AG04450 (cell line): ENCODE data around the gene CCBE1. TPM values are rescaled to one million over a fixed set of nuclear protein-coding genes. Genes with fewer than 3 reads are reported as not detected.

Experiments used
- CTCF ChIA-PET: fragments of 300-600, 350-600 bp; formaldehyde crosslinking; extraction: SDS; loops from one replicate; lab custom pipeline; 2022; ENCODE audit warnings: antibody characterized with exemption, inconsistent platforms; lab: Charles Lee
- POLR2A ChIA-PET: fragments of 350-600 bp; formaldehyde crosslinking; extraction: SDS; loops from one replicate; lab custom pipeline; 2021; ENCODE audit warnings: antibody characterized with exemption, inconsistent platforms; lab: Yijun Ruan, JAX
- DNase-seq: peaks from one replicate; pipeline ENCODE4 v3.0.0-alpha.2; 2011; ENCODE audit warnings: low read depth, low spot score
- H3K27ac ChIP-seq: one replicate; pipeline ENCODE4 v1.5.1; 2012; ENCODE audit warnings: low read depth, low read length, control low read depth
- H3K27me3 ChIP-seq: one replicate; pipeline ENCODE4 v1.6.0; 2012; ENCODE audit warnings: low read length; ENCODE audit not compliant: control insufficient read depth, insufficient read depth
- H3K4me3 ChIP-seq: 2 replicates; pipeline ENCODE4 v1.5.1; 2011; ENCODE audit warnings: mild to moderate bottlenecking, low read depth, low read length, control low read depth
- H3K9me3 ChIP-seq: 2 replicates; pipeline ENCODE4 v1.5.1; 2012; ENCODE audit warnings: low read length; ENCODE audit not compliant: control insufficient read depth, insufficient read depth
- polyA plus RNA-seq: library from polyadenylated mRNA; depleted of rRNA; stranded (reverse); fragments of >200 nt; gene quantifications from 2 replicates; pipeline ENCODE4 v1.2.3, GENCODE V29; 2011
- TF ChIP-seq, protein P1 (sequence below): IDR thresholded peaks from 2 replicates; pipeline ENCODE4 v1.5.1; 2011; ENCODE audit warnings: low read depth, low read length, control low read depth, inconsistent platforms

CCBE1 gene
- polyA plus RNA-seq, 1 experiment: 40.4 TPM

DNA sequence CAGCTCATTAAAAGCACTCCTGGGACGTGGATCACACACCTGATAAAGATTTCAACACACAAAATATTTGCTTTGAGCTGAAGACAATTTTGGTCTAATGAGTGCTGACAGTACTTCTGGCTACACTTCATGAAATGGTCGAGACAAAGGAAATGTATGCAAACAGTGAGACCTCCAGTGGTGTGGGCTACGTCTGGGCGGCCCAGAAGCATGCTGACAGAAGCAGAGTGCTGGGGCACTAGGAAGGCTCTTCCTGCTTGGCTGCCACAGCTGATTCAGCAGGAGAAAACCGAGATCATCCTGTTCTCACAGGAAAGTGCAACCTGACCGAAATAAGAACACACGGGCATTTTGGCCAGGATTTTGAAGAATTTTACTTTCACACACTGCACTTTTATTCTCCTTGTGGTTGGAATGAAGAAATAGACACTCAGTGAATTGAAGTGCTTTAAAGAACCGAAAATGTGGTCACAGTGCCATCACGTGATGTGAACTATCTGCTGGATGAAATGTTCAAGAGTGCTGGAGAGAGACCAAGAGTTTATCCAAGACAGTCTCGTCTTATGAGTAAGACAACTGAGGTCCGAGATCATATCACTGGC lies 149.5 kb downstream of the CCBE1 start:
- no peaks in the 10 kb centered on the region for H3K27me3 ChIP-seq
- ChIA-PET CTCF (interaction anchor here (0.9 to 1.4 kb wide), 4 partner anchors 83 to 276 kb away, joined by 3 to 10 read pairs (median 4); no protein-coding TSS in a partner anchor), POLR2A (no interaction called here)
- DNase-seq: peak; percentile 74
- peak overlapping the region; percentile 33 for H3K27ac ChIP-seq
- TF ChIP-seq, protein P1, sequence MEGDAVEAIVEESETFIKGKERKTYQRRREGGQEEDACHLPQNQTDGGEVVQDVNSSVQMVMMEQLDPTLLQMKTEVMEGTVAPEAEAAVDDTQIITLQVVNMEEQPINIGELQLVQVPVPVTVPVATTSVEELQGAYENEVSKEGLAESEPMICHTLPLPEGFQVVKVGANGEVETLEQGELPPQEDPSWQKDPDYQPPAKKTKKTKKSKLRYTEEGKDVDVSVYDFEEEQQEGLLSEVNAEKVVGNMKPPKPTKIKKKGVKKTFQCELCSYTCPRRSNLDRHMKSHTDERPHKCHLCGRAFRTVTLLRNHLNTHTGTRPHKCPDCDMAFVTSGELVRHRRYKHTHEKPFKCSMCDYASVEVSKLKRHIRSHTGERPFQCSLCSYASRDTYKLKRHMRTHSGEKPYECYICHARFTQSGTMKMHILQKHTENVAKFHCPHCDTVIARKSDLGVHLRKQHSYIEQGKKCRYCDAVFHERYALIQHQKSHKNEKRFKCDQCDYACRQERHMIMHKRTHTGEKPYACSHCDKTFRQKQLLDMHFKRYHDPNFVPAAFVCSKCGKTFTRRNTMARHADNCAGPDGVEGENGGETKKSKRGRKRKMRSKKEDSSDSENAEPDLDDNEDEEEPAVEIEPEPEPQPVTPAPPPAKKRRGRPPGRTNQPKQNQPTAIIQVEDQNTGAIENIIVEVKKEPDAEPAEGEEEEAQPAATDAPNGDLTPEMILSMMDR: peak; percentile 41; the same call in 1 of the 2 replicates
- H3K9me3 ChIP-seq: no peaks in the 10 kb centered on the region
- H3K4me3 ChIP-seq: no peak overlapping the region; the same call in 1 of the 2 replicates

GRCh38 chr18:59546188-59546587 lies 151.0 kb downstream of the CCBE1 start:
- Histone ChIP-seq H3K9me3 (no peaks in the 10 kb centered on the region), H3K27ac (no peak overlapping the region), H3K4me3 (no peak overlapping the region), H3K27me3 (no peaks in the 10 kb centered on the region)
- peak; percentile 16 for DNase-seq
- ChIA-PET POLR2A (interaction anchor here (0.7 kb wide), 1 partner anchor 89 kb away, joined by 3 read pairs; no protein-coding TSS in a partner anchor), CTCF (interaction anchor here (0.9 kb wide), 1 partner anchor 277 kb away, joined by 3 read pairs; no protein-coding TSS in a partner anchor)
- TF ChIP-seq, protein P1: no peak

DNA sequence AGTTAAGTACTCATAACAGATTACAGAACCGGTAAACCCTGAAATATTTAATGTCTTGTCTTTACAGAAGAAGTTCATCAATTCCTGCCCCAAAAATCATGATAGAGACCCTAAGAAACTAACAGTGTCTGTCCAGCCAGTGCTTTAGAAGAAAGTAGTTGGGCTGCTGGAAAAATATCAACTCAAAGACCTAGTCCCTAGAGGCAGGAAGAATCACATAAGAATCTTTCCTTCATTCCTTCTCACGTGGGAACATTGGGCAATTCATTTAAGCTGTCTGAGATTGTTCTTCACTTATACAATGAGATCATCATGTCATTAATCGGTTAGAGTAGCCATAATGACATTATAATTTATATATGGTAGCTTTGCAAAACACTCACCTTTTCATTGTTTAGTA lies 156.4 kb downstream of the CCBE1 start:
- Histone ChIP-seq H3K9me3 (no peaks in the 10 kb centered on the region), H3K27ac (no peak overlapping the region), H3K4me3 (no peak overlapping the region), H3K27me3 (no peaks in the 10 kb centered on the region)
- TF ChIP-seq, protein P1: no peak
- ChIA-PET CTCF (interaction anchor here (2.0 kb wide), 1 partner anchor 90 kb away, joined by 5 read pairs; no protein-coding TSS in a partner anchor), POLR2A (interaction anchor here (0.8 kb wide), 1 partner anchor 53 kb away, joined by 3 read pairs; no protein-coding TSS in a partner anchor)
- no peak for DNase-seq

DNA sequence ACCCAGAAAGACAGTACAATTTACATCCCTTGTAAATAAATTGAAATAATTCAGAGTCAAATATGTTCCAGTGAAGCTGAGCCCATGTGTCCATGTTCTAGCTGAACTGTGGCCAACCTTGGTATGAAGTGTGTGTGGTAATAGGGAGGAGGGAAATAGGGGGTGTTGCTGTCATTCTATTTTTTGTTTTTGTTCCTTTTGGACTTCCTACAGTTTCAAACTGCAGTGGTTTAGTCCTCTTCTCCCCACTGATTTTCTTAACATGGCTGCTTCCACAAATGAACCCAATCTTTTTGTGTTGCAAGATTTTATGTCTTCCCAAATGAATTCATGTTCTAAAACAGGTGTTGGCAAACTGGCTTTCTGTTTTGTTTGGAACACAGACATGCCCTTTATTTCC lies 156.9 kb downstream of the CCBE1 start:
- DNase-seq: no peak
- Histone ChIP-seq H3K9me3 (no peaks in the 10 kb centered on the region), H3K27me3 (no peaks in the 10 kb centered on the region), H3K4me3 (no peak overlapping the region), H3K27ac (no peak overlapping the region)
- ChIA-PET CTCF (interaction anchor here (2.0 kb wide), 1 partner anchor 91 kb away, joined by 5 read pairs; no protein-coding TSS in a partner anchor), POLR2A (interaction anchor here (0.8 kb wide), 1 partner anchor 53 kb away, joined by 3 read pairs; no protein-coding TSS in a partner anchor)
- TF ChIP-seq, protein P1: no peak

GRCh38 chr18:59539108-59539507 lies 158.1 kb downstream of the CCBE1 start:
- no peaks in the 10 kb centered on the region for H3K9me3 ChIP-seq
- POLR2A ChIA-PET: no interaction called here
- CTCF ChIA-PET: no interaction called here

More at GRCh38 chr18:59539108-59539507, 158.1 kb downstream of the CCBE1 start:
- DNase-seq: no peak
- TF ChIP-seq, protein P1: no peak
- no peaks in the 10 kb centered on the region for H3K27me3 ChIP-seq
- H3K4me3 ChIP-seq: no peak overlapping the region
- H3K27ac ChIP-seq: no peak overlapping the region
